Liver (tissue), 9 donors: ENCODE measurements around the gene PPP4R4. TPM values are rescaled to one million over a fixed set of nuclear protein-coding genes. Genes with fewer than 3 reads are reported as not detected.

Experiments
- DNase-seq: peaks from one replicate; pipeline ENCODE4 v3.0.0-alpha.2; 2017; ENCODE audit warnings: low spot score
- H3K27ac ChIP-seq, 2 donors: one replicate each; pipeline ENCODE4 v1.7.0; 2013; ENCODE audit warnings: inconsistent platforms in 2 of 2, low read length in 2 of 2, control low read depth in 1 of 2, low read depth in 1 of 2, mild to moderate bottlenecking in 1 of 2
- H3K27me3 ChIP-seq, 4 donors: one replicate each; pipeline versions ENCODE4 v1.6.1 to v1.7.0; 2013; ENCODE audit warnings: low read length in 3 of 4, inconsistent platforms in 1 of 4, mild to moderate bottlenecking in 1 of 4, moderate library complexity in 1 of 4; ENCODE audit not compliant: control insufficient read depth in 4 of 4, insufficient read depth in 4 of 4
- H3K36me3 ChIP-seq, 4 donors: one replicate each; pipeline versions ENCODE4 v1.6.1 to v1.7.0; 2013; ENCODE audit warnings: low read length in 3 of 4, mild to moderate bottlenecking in 3 of 4, low read depth in 1 of 4, moderate library complexity in 1 of 4; ENCODE audit not compliant: control insufficient read depth in 4 of 4, insufficient read depth in 3 of 4
- H3K4me1 ChIP-seq, 4 donors: one replicate each; pipeline versions ENCODE4 v1.6.1 to v1.7.0; 2013; ENCODE audit warnings: low read length in 3 of 4, mild to moderate bottlenecking in 3 of 4, moderate library complexity in 1 of 4; ENCODE audit not compliant: control insufficient read depth in 4 of 4, insufficient read depth in 4 of 4
- H3K4me3 ChIP-seq, 3 donors: one replicate each; pipeline versions ENCODE4 v1.6.1 to v1.7.0; 2013; ENCODE audit warnings: low read length in 3 of 3, control low read depth in 1 of 3, low read depth in 1 of 3, mild to moderate bottlenecking in 1 of 3
- H3K9ac ChIP-seq, 2 donors: one replicate each; pipeline ENCODE4 v1.7.0; 2013; ENCODE audit warnings: low read length in 2 of 2, mild to moderate bottlenecking in 2 of 2, moderate library complexity in 2 of 2, control low read depth in 1 of 2, low read depth in 1 of 2
- H3K9me3 ChIP-seq, 4 donors: one replicate each; pipeline versions ENCODE4 v1.6.1 to v1.7.0; 2013; ENCODE audit warnings: low read length in 3 of 4; ENCODE audit not compliant: control insufficient read depth in 4 of 4
- EGR1 ChIP-seq, 2 donors: IDR thresholded peaks; 2 replicates each; pipeline ENCODE4 v1.6.1; 2016 to 2018; ENCODE audit warnings: antibody characterized with exemption in 2 of 2, low read depth in 2 of 2
- FOXA1 ChIP-seq: IDR thresholded peaks from 2 replicates; pipeline ENCODE4 v1.6.1; 2016; ENCODE audit warnings: antibody characterized with exemption
- GABPA ChIP-seq, 2 donors: IDR thresholded peaks in 1 of 2; conservative IDR thresholded peaks in 1 of 2; 2 replicates each; pipeline ENCODE4 v1.6.1; 2016; ENCODE audit warnings: antibody characterized with exemption in 2 of 2, mild to moderate bottlenecking in 1 of 2, moderate library complexity in 1 of 2
- HNF4A ChIP-seq, 2 donors: conservative IDR thresholded peaks; 2 replicates each; pipeline ENCODE4 v1.6.1; 2016; ENCODE audit warnings: antibody characterized with exemption in 2 of 2, mild to moderate bottlenecking in 2 of 2
- HNF4G ChIP-seq: IDR thresholded peaks from 2 replicates; pipeline ENCODE4 v1.6.1; 2016; ENCODE audit warnings: antibody characterized with exemption
- JUND ChIP-seq, 2 donors: IDR thresholded peaks; 2 replicates each; pipeline ENCODE4 v1.6.1; 2016; ENCODE audit warnings: antibody characterized with exemption in 2 of 2
- NR2F2 ChIP-seq: IDR thresholded peaks from 2 replicates; pipeline ENCODE4 v1.6.1; 2016; ENCODE audit warnings: antibody characterized with exemption
- RAD21 ChIP-seq, 2 donors: IDR thresholded peaks; 2 replicates each; pipeline ENCODE4 v1.6.1; 2016; ENCODE audit warnings: antibody characterized with exemption in 2 of 2, mild to moderate bottlenecking in 2 of 2
- RXRA ChIP-seq, 2 donors: IDR thresholded peaks; 2 replicates each; pipeline ENCODE4 v1.6.1; 2017 to 2018; ENCODE audit warnings: antibody characterized with exemption in 2 of 2, mild to moderate bottlenecking in 1 of 2
- SP1 ChIP-seq: IDR thresholded peaks from 2 replicates; pipeline ENCODE4 v1.6.1; 2018; ENCODE audit warnings: antibody characterized with exemption, mild to moderate bottlenecking
- TAF1 ChIP-seq: conservative IDR thresholded peaks from 2 replicates; pipeline ENCODE4 v1.6.1; 2016; ENCODE audit warnings: antibody characterized with exemption, mild to moderate bottlenecking
- YY1 ChIP-seq: IDR thresholded peaks from 2 replicates; pipeline ENCODE4 v1.6.1; 2016; ENCODE audit warnings: antibody characterized with exemption, mild to moderate bottlenecking
- WGBS: extraction: QIAGEN DNeasy Blood & Tissue Kit; methylation state at CpG from one replicate; pipeline ENCODE4 v1.1.7; 2013; 5-methylcytosine and 5-hydroxymethylcytosine counted together
- polyA plus RNA-seq, 2 donors: library from polyadenylated mRNA; stranded (reverse) in 1 of 2; unstranded in 1 of 2; fragments of 200-250 nt in 1 of 2; fragments of >200 nt in 1 of 2; fragmentation: Nextera tagmentation in 1 of 2; extraction: Ambion mirVana in 1 of 2; gene quantifications; one replicate each; pipeline versions ENCODE4 v1.2.1 to v1.2.3, GENCODE V29; 2013 to 2015
- total RNA-seq, 2 donors: library from RNA; depleted of rRNA; stranded (reverse); fragments of >200 nt; gene quantifications; one replicate each; pipeline ENCODE4 v1.2.3, GENCODE V29; 2014
- TF ChIP-seq, protein P1 (sequence below): IDR thresholded peaks from 2 replicates; pipeline ENCODE4 v1.6.1; 2016; ENCODE audit warnings: antibody characterized with exemption
- TF ChIP-seq, protein P2 (sequence below): IDR thresholded peaks from 2 replicates; pipeline ENCODE4 v1.6.1; 2016; ENCODE audit warnings: antibody characterized with exemption
- TF ChIP-seq, protein P3 (sequence below): IDR thresholded peaks from 2 replicates; pipeline ENCODE4 v1.6.1; 2016; ENCODE audit warnings: antibody characterized with exemption, mild to moderate bottlenecking
- TF ChIP-seq, protein P4 (sequence below): IDR thresholded peaks from 2 replicates; pipeline ENCODE4 v1.6.1; 2016; ENCODE audit warnings: antibody characterized with exemption
- donor health status: healthy.
- donor health status: healthy.
- donor health status: healthy.
- donor health status: healthy.
- donor health status: healthy.

PPP4R4 gene
- total and polyA plus RNA-seq, 4 donors: 0.52 to 2.4 (median 0.99) TPM

DNA sequence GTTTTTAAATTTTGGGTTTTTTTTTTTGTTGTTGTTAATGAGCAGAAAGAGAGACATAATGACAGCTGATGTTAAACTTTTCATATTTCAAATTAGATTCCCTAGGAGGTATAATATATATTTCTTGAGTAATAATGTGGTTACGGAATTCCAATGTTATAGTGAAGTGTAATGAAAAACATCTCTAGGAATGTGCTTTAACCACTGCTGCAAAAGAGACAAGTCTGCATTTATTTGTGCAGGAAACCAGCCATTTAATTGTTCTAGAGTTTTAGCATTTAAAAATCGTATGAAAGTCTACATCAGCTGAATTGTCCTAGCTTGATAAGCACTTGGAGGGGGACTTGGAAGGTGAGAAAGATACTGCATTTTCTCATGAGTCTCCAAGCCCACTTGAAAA lies 104.6 kb downstream of the PPP4R4 start:
- peaks cover 0 to 2% (median 0%) of the 10 kb centered on the region in 4 donors for H3K4me1 ChIP-seq
- peaks cover 5 to 14% (median 12%) of the 10 kb centered on the region in 4 donors for H3K36me3 ChIP-seq
- 75% methylated on average over 2 of the region's 2 CpGs for WGBS
- H3K27ac ChIP-seq: no peak overlapping the region
- H3K9ac ChIP-seq: no peak overlapping the region
- no peak overlapping the region for H3K4me3 ChIP-seq
- DNase-seq: no peak
- no peaks in the 10 kb centered on the region for H3K9me3 ChIP-seq
- TF ChIP-seq, protein P1, sequence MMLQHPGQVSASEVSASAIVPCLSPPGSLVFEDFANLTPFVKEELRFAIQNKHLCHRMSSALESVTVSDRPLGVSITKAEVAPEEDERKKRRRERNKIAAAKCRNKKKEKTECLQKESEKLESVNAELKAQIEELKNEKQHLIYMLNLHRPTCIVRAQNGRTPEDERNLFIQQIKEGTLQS: no peak
- TF ChIP-seq TAF1: no peak
- TF ChIP-seq, protein P2, sequence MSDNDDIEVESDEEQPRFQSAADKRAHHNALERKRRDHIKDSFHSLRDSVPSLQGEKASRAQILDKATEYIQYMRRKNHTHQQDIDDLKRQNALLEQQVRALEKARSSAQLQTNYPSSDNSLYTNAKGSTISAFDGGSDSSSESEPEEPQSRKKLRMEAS: no peak
- no peak for TF ChIP-seq NR2F2
- no peak for TF ChIP-seq FOXA1
- TF ChIP-seq, protein P3, sequence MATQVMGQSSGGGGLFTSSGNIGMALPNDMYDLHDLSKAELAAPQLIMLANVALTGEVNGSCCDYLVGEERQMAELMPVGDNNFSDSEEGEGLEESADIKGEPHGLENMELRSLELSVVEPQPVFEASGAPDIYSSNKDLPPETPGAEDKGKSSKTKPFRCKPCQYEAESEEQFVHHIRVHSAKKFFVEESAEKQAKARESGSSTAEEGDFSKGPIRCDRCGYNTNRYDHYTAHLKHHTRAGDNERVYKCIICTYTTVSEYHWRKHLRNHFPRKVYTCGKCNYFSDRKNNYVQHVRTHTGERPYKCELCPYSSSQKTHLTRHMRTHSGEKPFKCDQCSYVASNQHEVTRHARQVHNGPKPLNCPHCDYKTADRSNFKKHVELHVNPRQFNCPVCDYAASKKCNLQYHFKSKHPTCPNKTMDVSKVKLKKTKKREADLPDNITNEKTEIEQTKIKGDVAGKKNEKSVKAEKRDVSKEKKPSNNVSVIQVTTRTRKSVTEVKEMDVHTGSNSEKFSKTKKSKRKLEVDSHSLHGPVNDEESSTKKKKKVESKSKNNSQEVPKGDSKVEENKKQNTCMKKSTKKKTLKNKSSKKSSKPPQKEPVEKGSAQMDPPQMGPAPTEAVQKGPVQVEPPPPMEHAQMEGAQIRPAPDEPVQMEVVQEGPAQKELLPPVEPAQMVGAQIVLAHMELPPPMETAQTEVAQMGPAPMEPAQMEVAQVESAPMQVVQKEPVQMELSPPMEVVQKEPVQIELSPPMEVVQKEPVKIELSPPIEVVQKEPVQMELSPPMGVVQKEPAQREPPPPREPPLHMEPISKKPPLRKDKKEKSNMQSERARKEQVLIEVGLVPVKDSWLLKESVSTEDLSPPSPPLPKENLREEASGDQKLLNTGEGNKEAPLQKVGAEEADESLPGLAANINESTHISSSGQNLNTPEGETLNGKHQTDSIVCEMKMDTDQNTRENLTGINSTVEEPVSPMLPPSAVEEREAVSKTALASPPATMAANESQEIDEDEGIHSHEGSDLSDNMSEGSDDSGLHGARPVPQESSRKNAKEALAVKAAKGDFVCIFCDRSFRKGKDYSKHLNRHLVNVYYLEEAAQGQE: no peak
- no peak for TF ChIP-seq RXRA (IDR thresholded peaks at IDR 0.05)
- no peak for TF ChIP-seq HNF4G
- no peak for TF ChIP-seq YY1
- no peak for TF ChIP-seq HNF4A (conservative IDR thresholded peaks at IDR 0.05)
- TF ChIP-seq, protein P4, sequence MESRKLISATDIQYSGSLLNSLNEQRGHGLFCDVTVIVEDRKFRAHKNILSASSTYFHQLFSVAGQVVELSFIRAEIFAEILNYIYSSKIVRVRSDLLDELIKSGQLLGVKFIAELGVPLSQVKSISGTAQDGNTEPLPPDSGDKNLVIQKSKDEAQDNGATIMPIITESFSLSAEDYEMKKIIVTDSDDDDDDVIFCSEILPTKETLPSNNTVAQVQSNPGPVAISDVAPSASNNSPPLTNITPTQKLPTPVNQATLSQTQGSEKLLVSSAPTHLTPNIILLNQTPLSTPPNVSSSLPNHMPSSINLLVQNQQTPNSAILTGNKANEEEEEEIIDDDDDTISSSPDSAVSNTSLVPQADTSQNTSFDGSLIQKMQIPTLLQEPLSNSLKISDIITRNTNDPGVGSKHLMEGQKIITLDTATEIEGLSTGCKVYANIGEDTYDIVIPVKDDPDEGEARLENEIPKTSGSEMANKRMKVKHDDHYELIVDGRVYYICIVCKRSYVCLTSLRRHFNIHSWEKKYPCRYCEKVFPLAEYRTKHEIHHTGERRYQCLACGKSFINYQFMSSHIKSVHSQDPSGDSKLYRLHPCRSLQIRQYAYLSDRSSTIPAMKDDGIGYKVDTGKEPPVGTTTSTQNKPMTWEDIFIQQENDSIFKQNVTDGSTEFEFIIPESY: no peak
- TF ChIP-seq SP1: no peak
- TF ChIP-seq JUND (IDR thresholded peaks at IDR 0.05): no peak
- TF ChIP-seq EGR1 (IDR thresholded peaks at IDR 0.05; ENCODE audit: low read depth in 2 of 2): no peak
- no peak for TF ChIP-seq GABPA (IDR thresholded peaks at IDR 0.05 in 1 of 2, conservative IDR thresholded peaks at IDR 0.05 in 1 of 2)
- H3K27me3 ChIP-seq: no peaks in the 10 kb centered on the region

DNA sequence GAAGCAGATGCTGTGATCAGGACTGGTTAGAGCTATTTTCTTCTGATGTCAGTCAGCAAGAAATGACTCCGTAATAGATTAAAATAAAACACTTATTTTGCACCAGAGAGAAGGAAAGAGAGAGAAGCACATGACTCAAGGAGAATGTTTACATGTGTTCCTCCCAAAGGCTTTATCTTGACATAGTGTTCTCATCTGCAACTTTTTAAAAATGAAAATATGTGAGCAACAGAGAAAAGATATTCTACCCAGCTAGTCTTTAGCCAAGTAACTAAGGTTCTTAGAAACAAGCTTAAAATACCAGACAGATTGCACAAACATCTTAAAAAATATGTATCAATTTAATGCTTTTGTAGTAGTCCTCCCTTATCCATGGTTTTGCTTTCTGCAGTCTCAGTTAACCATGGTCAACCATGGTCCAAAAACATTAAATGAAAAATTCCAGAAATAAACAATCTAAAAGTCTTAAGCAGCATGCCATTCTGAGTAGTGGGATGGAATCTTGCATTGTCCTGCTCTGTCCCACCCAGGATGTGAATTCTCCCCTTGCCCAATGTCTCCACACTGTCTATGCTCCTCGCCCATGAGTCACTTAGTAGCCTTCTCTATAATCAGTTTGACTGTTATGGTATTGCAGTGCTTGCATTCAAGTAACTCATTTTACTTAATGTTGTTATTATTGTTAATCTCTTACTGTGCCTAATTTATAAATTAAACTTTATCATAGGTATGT lies 109.0 kb downstream of the PPP4R4 start:
- Histone ChIP-seq H3K9ac (no peak overlapping the region), H3K27ac (no peak overlapping the region), H3K4me1 (peaks cover 0 to 22% (median 17%) of the 10 kb centered on the region in 4 donors), H3K4me3 (no peak overlapping the region), H3K9me3 (no peaks in the 10 kb centered on the region), H3K27me3 (no peaks in the 10 kb centered on the region), H3K36me3 (peaks cover 9 to 42% (median 34%) of the 10 kb centered on the region in 4 donors)
- no peak for TF ChIP-seq RAD21 (IDR thresholded peaks at IDR 0.05)
- DNase-seq: no peak
- 93% methylated on average over 2 of the region's 2 CpGs for WGBS
